GM18520 (cell line): ENCODE measurements around the gene CLN6.
"Not testable (repeated sequence)": the region's sequence is repeated elsewhere in the genome, so short reads cannot be mapped to it uniquely, and the experiment has no call there.

Experiments used
- ATAC-seq: cut with Tn5 transposase; IDR thresholded peaks from one replicate; pipeline ENCODE4 v1.9.1; 2021; ENCODE audit not compliant: unreplicated experiment

CLN6 gene

GRCh38 chr15:68207176-68207935 is 22.2 kb downstream of the CLN6 start:
- ATAC-seq = no peak

- no peak for ATAC-seq
These were observed 22.8 kb downstream of the CLN6 start for GRCh38 chr15:68206711-68207151.

DNA sequence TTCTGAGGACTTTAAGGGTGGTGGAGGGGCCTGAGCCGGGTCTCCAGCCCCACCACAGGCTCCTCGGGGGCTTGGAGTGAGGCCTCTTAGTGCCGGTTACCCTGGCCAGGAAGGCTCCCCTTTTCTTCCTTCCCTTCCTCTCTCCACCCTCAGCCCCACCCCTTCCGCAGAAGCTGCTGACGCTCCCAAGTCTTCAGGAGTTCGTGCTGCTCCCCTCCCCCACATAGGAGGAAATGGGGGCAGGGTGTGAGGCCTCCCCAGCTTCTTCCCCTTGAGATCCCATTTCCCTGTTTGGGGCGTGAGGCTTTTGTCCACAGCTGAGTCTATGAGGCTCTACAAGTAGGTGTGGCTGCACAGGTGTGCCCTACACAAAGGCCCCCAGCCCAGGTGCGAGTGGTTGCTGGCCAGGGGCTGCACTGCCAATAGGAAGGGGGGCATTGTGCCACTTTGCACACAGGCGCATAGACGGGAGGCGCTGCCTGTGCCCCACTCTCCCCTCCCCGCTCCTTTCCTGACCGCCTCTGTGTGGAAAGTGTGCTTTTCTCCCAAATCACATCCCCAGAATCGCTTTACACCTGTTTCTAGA is 23.5 kb downstream of the CLN6 start:
- no peak for ATAC-seq

GRCh38 chr15:68205558-68205944 is 24.0 kb downstream of the CLN6 start:
- no peak for ATAC-seq

DNA sequence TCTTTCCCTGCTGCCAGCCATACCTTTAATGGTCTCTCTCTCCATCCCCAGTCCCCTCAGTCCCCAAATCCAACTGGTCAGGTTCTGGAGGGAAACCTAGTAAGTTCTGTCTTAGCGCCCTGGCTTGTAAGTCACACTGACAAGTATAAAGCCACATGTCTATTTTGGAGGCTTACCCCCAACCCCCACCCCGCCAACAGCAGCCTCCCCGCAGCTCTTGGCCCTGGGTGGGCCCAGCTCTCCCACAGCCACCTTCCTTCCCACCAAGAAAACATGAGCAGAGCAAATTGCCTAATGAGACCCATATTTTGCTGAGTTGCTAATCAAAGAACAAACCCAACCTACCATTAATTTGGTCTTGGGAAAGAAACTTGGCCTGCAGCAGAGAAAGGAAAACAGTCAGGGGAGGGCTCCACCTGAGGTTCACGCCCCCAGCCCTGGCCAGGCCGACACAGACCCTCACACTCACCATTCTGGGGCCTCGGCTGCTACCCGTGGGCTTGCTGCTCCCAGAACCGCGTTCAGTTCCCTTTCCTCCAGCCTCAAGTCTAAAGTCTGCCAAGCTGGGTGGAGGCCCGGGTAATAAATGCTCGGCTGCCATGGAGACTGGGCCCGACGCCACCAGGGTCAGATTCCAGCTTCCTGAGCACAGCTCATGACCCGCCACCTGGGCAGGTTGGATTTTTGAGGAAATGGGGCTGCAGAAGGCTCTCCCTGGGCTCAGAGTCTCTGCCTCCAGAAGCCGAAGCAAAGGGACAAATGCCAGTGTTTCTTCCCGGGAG is 24.6 kb downstream of the CLN6 start, which contains the start of gene CALML4:
Gene CALML4, minus strand, starts transcription at position 557 of the 782 bp plus-strand sequence. Its CDS starts 85 bp downstream, at position 472.
- no peak for ATAC-seq

- ATAC-seq = no peak
These were observed 25.2 kb downstream of the CLN6 start for GRCh38 chr15:68204361-68204760.

DNA sequence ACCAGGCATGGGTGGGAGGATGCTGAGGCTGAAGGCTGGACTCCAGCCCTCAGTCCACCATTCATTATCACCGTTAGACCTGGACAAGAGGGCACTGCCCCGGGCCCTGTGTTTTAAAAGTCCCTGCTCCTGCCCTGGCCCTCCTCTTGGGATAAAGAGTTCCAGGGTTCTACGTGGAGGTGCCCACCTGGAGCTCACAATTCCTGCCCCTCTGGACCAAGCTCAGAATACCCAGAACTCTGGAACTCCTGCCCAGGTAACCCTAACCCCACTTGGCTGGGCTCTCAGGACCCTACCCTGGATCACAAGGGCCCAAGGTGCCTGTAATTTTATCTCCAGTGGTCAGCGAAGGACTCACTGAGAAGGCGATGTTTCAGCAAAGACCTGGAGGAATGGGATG is 25.6 kb downstream of the CLN6 start:
- no peak for ATAC-seq

DNA sequence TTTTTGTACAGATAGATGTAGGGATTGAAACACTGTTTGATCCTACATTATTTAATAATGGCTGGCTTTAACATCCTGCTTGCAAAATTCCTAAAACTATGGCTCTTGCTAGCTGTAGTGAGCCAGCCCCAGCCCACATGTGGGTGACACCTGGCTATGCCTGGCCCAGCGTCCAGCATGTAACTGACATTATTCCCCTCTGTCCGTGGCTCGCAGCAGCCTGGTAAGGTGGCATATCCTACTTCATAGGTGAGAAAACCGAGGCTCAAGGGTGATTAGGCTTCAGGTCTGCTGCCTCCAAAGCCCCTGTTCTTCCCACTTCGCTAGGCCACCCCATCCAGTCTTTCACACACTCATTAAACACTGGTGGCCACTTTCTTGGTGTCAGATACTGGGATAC is 26.0 kb downstream of the CLN6 start:
- no peak for ATAC-seq

DNA sequence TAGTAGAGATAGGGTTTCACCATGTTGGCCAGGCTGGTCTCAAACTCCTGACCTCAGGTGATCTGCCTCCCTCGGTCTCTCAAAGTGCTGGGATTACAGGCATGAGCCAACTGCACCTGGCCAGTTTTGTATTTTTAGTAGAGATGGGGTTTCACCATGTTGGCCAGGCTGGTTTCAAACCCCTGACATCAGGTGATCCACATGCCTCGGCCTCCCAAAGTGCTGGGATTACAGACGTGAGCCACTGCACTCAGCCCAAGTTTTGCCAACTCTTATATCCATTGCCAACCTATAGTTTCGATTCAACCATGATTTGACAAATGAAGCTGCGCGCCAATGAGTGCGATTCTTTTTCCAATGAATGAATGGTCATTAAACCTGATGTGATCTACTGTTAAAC is 26.5 kb downstream of the CLN6 start:
- not testable (repeated sequence) for ATAC-seq

- no peak for ATAC-seq
These were observed 27.7 kb downstream of the CLN6 start for GRCh38 chr15:68201879-68202261.

- ATAC-seq = no peak
These were observed 28.2 kb downstream of the CLN6 start for GRCh38 chr15:68201153-68201878.

DNA sequence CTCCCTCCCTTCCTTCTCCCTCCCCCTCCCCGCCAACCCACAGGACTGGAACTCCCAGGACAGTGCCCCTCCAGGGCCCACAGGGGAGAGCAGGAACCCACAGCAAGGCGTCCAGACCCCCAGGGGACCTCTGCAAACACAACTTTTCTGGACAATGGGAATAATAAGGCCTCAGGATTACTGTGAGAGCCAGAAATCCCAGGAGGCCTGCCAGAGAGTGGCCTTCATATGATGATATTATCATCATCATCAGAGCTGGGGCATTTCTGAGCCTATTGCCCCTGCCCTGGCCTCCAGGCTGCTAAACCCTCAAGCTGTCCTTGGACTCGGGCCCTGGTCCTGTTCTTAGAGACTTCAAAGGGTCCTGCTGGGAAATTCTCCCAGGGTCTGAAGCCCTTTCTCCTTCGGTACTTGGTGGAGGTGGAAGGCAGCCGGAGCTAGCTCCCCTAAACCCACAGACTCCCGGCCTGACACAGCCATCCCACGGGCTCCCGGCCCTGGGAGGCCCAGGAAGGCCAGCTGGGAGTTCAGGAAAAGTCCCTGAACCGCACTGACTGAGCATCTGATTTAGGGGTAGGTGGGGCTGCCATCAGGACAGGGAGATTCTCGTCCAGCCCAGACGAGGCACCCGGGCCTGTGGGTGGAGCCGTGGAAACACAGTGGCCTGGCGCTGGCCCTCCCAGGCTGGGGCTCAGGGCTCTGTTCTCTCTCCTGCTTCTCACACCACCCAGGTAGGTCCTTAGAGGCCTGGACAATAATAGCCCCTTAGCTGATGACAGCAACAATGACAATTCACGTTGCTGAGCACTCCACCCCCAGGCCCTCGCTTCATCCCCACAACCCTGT is 29.3 kb downstream of the CLN6 start:
- no peak for ATAC-seq

DNA sequence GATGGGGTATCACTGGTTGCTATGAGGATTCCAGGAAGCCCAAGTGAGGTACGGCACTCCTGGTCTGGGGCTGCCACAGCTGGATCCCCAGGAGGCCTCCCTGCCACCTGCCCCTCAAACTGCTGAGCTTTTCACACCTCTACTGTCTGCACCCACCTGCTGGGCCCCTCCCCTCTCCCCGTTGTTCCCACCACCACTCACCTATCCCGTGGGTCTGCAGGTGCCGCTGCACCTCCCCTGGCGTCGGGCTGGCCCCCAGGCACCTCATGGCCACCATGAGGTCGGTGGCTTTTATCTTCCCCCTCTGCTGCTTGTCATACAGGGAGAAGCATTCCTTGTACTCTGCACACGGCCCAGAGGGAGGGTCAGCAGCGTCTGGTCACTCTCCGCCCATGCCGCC is 30.2 kb downstream of the CLN6 start:
- ATAC-seq = no peak

DNA sequence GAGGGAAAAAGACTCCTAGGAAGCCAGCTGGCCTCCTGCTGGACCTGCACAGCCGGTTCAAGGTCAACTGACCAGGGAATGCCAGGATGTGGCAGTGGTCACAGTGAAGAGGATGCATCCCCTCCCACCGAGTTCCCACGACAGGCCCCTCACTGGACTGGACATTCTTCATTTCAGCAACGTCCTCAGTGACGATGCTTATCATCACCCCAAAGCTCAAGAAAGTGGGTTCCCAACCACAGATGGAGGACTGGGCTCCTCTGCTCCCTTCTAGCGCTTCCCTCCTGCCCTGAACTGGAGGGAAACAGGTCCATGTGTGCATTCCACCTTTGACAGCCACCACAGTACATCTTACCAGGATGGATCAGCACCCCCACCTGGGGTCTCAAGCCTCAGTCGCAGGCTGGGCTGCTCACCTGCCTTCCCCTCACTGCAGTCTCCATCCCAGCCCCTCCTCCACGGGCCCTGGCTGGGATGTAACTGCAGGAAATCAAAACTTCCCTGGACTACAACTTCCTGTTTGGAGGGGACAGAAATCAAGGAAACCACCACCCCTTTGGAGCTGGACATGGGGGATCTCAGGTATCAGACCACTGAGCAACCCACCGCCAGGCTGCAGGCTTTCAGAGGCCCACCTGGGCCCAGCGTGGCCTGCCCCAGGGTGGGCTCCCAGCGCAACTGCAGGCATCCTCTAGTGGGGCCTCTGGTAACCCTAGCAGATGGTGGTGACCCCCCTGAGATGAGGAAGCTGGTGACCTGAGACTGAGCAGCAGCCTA is 31.7 kb downstream of the CLN6 start:
- no peak for ATAC-seq

- no peak for ATAC-seq
These were observed 32.4 kb downstream of the CLN6 start for GRCh38 chr15:68197170-68197492.

- ATAC-seq = no peak
These were observed 32.9 kb downstream of the CLN6 start for GRCh38 chr15:68196445-68197169.

- no peak for ATAC-seq
These were observed 34.0 kb downstream of the CLN6 start for GRCh38 chr15:68195336-68196112.

- ATAC-seq = no peak
These were observed 36.6 kb downstream of the CLN6 start for GRCh38 chr15:68192804-68193486.
